ENCODE measurements around the gene KCNT1.

Gene KCNT1

DNA sequence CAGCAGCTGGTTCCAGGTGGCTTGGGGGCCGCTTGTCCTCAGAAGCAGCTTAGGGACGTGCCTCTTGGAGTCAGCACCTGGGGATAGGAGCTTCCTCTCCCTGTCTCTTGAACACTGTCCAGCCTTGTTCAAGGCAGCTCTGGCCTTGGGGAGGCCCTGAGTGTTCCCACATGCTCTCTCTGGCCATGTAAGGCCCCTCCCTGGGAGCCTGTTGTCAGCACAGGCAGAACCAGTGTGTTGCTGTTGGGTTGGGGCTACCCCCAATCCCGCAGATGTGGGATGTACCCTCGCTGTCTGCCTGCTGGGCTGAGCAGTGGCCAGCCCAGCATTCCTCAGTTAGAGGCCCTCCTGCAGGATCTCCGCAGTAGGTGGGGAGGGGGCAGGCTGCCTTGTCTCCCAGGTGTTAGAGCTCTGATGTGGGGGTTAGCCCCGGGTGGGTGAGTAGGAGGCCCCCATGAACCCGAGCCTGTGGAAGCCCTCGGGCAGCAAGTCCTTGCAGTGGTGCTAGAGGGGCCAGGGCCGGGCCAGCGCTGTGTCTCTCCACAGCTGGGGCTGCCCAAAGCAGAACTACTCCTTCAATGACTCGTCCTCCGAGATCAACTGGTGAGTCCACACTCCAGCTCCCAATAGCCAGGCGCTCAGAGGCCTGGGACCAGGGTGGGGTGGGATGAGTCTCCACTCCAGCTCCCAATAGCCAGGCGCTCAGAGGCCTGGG is 51.6 kb downstream of the KCNT1 start:
- TF ChIP-seq, protein P1, sequence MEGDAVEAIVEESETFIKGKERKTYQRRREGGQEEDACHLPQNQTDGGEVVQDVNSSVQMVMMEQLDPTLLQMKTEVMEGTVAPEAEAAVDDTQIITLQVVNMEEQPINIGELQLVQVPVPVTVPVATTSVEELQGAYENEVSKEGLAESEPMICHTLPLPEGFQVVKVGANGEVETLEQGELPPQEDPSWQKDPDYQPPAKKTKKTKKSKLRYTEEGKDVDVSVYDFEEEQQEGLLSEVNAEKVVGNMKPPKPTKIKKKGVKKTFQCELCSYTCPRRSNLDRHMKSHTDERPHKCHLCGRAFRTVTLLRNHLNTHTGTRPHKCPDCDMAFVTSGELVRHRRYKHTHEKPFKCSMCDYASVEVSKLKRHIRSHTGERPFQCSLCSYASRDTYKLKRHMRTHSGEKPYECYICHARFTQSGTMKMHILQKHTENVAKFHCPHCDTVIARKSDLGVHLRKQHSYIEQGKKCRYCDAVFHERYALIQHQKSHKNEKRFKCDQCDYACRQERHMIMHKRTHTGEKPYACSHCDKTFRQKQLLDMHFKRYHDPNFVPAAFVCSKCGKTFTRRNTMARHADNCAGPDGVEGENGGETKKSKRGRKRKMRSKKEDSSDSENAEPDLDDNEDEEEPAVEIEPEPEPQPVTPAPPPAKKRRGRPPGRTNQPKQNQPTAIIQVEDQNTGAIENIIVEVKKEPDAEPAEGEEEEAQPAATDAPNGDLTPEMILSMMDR (IDR thresholded peaks at IDR 0.05; ENCODE audit: extremely low read depth, missing control alignments) = no peak
- no peak for DNase-seq (ENCODE audit: low spot score)

DNA sequence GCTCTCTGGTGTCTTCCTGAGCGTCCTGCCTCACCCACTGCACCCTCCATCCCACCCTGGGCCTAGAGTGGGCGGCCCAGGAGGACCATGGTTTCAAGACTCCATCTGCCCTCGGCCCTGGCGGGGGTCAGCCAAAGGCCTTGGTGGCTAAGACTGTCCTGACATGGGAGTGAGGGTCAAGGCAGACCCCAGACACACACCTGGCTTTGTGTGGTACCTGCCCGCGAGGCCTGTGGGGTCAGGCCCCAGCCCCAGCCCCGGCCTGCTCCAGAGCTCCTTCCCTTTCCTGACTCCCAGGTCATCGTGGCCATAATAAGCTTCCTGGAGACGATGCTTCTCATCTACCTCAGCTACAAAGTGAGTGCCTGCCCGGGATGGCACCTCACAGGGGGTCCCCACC is 54.6 kb downstream of the KCNT1 start:
- TF ChIP-seq, protein P1 (IDR thresholded peaks at IDR 0.05; ENCODE audit: extremely low read depth, missing control alignments) = no peak
- DNase-seq (ENCODE audit: low spot score) = no peak

DNA sequence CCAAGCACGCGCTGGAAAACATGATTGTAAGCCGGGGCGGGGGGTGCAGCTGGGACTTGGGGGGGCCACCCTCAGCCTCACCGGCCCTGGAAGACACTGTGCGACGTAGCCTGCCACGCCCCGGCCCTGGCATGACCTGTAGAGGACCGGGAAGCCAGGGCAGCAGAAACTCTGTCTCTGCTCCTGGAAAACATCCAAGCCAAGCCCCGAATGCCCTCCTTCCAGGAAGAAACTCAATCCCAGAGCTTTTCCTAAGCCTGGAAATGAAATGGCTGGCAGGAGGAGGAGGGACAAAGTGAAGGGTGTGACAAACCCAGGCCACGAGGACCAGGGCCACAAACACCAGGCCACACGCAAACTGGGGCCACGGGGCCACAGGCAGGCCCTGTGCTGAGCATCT is 55.4 kb downstream of the KCNT1 start:
- TF ChIP-seq, protein P1 (IDR thresholded peaks at IDR 0.05; ENCODE audit: extremely low read depth, missing control alignments) = no peak
- no peak for DNase-seq (ENCODE audit: low spot score)

DNA sequence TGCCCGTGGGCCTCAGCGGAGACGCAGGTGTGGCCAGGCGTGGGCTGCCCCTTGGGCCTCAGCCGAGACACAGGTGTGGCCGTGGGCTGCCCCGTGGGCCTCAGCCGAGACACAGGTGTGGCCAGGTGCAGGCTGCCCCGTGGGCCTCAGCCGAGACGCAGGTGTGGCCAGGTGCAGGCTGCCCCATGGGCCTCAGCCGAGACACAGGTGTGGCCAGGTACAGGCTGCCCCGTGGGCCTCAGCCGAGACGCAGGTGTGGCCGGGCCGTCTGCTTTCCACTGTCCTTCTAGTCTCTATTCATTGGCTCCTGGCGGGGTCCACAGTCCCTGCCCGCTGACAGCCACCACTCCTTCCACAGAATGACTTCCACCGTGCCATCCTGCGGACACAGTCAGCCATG is 56.1 kb downstream of the KCNT1 start:
- no peak for DNase-seq (ENCODE audit: low spot score)
- TF ChIP-seq, protein P1 (IDR thresholded peaks at IDR 0.05; ENCODE audit: extremely low read depth, missing control alignments) = no peak

DNA sequence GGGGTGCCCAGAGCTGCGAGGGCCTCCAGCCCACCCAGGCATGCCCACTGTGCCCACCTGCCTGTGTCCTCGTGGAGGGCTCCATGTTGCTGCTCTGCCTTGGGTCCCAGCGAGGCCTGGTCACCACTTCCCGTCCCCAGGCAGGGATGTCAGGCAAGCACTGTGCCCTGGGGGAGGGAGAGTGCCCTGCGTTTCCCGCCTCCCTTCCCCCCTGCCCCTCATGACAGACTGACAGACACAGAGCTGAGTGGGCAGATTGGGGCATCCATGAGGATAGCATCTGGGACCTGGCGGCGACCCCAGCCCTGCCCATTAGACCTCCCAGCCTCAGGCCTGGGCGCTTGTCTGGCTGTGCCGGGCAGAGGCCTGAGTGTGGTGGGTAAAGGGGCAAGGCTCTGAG is 56.9 kb downstream of the KCNT1 start:
- DNase-seq (ENCODE audit: low spot score) = no peak
- TF ChIP-seq, protein P1 (IDR thresholded peaks at IDR 0.05; ENCODE audit: extremely low read depth, missing control alignments) = no peak

DNA sequence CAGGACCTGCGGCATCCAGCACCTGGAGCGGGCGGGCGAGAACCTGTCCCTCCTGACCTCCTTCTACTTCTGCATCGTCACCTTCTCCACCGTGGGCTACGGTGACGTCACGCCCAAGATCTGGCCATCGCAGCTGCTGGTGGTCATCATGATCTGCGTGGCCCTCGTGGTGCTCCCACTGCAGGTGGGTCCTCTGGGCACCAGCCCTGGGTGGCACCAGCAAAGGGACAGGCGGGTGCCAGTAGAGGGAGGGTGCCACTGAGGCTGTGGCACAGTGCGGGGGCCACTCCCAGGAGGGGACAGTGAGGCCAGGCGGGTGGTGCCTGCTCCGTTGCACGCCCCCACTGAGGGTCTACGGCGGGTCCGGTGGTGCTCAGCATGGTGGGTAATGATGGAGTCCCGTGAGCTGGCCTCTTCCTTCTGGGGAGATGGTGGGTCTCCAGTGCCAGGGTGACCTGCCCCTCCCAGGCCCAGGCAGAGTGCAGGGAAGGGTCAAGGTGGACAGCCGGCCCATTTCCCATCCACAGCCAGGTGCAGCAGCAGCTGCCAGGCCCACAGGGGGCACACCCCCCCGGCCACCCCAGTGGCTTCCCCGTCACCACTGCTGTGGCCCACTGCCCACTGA is 57.8 kb downstream of the KCNT1 start:
- no peak for DNase-seq (ENCODE audit: low spot score)
- TF ChIP-seq, protein P1 (IDR thresholded peaks at IDR 0.05; ENCODE audit: extremely low read depth, missing control alignments) = no peak

DNA sequence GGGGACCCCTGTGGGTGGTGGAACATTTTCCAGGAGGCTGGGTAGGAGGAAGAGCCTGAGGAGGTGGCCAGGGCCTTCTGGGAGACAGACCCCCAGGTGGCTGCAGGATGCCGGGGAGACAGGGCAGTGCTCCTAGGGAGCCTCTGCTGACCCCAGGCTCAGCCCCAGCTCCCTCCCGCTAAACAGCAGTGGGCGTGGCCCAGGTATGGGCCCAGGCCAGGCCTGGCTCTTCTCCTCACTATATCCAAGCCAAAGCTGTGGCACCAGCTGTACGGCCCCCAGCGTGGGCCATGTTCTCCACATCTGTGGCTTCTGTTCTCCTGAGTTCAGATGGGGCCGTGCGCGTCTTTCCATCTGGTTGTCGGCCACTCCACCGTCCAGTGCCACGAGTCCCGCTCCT is 58.5 kb downstream of the KCNT1 start:
- DNase-seq (ENCODE audit: low spot score) = no peak
- TF ChIP-seq, protein P1 (IDR thresholded peaks at IDR 0.05; ENCODE audit: extremely low read depth, missing control alignments) = no peak
